IMR-90 (cell line): ENCODE results near the gene PTCSC3. TPM values are rescaled to one million over a fixed set of nuclear protein-coding genes. Genes with fewer than 3 reads are reported as not detected.

Experiments used
- ATAC-seq: fragments of 200-7000 bp; cut with Tn5 transposase; 2 replicates; pipeline ENCODE4 v1.9.1; 2020; ENCODE audit warnings: low read depth, mild to moderate bottlenecking, moderate library complexity
- BruUV-seq: library from RNA; stranded (reverse); fragments of 400-500 nt; replicated peaks from 2 replicates; lab custom pipeline; 2021; lab: Mats Ljungman, UMichigan
- CTCF ChIA-PET: fragments of 300-600 bp; formaldehyde crosslinking; extraction: SDS; loops from one replicate; lab custom pipeline; 2021; ENCODE audit warnings: antibody characterized with exemption; lab: Yijun Ruan, JAX
- POLR2A ChIA-PET: fragments of 300-600 bp; sonication (Branson Sonifier 250); formaldehyde crosslinking; loops from one replicate; lab custom pipeline; 2022; ENCODE audit warnings: antibody characterized with exemption; ENCODE audit not compliant: unreplicated experiment; lab: Charles Lee
- DNase-seq: peaks from one replicate; pipeline ENCODE4 v3.0.0; 2013
- H2AFZ ChIP-seq: replicated peaks from 2 replicates; pipeline ENCODE3; 2013; ENCODE audit warnings: low read length, mild to moderate bottlenecking; ENCODE audit not compliant: poor library complexity
- H2AK5ac ChIP-seq: 2 replicates; pipeline ENCODE4 v1.6.1; 2013; ENCODE audit warnings: low read depth, low read length, inconsistent platforms
- H2AK9ac ChIP-seq: replicated peaks from 2 replicates; pipeline ENCODE3; 2013; ENCODE audit warnings: mild to moderate bottlenecking, low read depth, low read length, moderate library complexity; ENCODE audit not compliant: poor library complexity
- H2BK120ac ChIP-seq: 2 replicates; pipeline ENCODE4 v1.6.1; 2013; ENCODE audit warnings: low read depth, low read length, inconsistent platforms
- H2BK15ac ChIP-seq: 3 replicates; pipeline ENCODE4 v1.6.1; 2013; ENCODE audit warnings: low read depth, low read length, inconsistent platforms
- H2BK20ac ChIP-seq: 2 replicates; pipeline ENCODE4 v1.6.1; 2013; ENCODE audit warnings: low read depth, mild to moderate bottlenecking, inconsistent platforms, low read length, moderate library complexity
- H2BK5ac ChIP-seq: 2 replicates; pipeline ENCODE4 v1.6.1; 2013; ENCODE audit warnings: mild to moderate bottlenecking, low read depth, low read length, inconsistent platforms; ENCODE audit not compliant: poor library complexity, severe bottlenecking
- H3K14ac ChIP-seq: replicated peaks from 2 replicates; pipeline ENCODE4 v1.6.1; 2013; ENCODE audit warnings: low read depth, low read length, inconsistent platforms
- H3K18ac ChIP-seq: 2 replicates; pipeline ENCODE4 v1.6.1; 2013; ENCODE audit warnings: low read depth, low read length, control low read depth
- H3K23ac ChIP-seq: 2 replicates; pipeline ENCODE4 v1.6.1; 2013; ENCODE audit warnings: low read depth, low read length, inconsistent platforms
- H3K27ac ChIP-seq: 2 replicates; pipeline ENCODE4 v1.5.1; 2013; ENCODE audit warnings: mild to moderate bottlenecking, control low read depth, low read length; ENCODE audit not compliant: insufficient read depth
- H3K27me3 ChIP-seq: 2 replicates; pipeline ENCODE4 v1.6.1; 2013; ENCODE audit warnings: low read length; ENCODE audit not compliant: control insufficient read depth, insufficient read depth
- H3K36me3 ChIP-seq: 2 replicates; pipeline ENCODE4 v1.6.1; 2013; ENCODE audit warnings: low read length, mixed read lengths; ENCODE audit not compliant: control insufficient read depth, insufficient read depth
- H3K4ac ChIP-seq: 2 replicates; pipeline ENCODE4 v1.6.1; 2013; ENCODE audit warnings: low read depth, low read length, inconsistent platforms
- H3K4me1 ChIP-seq: 2 replicates; pipeline ENCODE4 v1.6.1; 2013; ENCODE audit warnings: low read length, mixed read lengths; ENCODE audit not compliant: control insufficient read depth, insufficient read depth
- H3K4me2 ChIP-seq: 2 replicates; pipeline ENCODE4 v1.6.1; 2013; ENCODE audit warnings: low read depth, mild to moderate bottlenecking, control low read depth, low read length, moderate library complexity
- H3K4me3 ChIP-seq: 2 replicates; pipeline ENCODE4 v1.5.1; 2013; ENCODE audit warnings: low read depth, mild to moderate bottlenecking, control low read depth, low read length, moderate library complexity; ENCODE audit not compliant: insufficient read depth
- H3K56ac ChIP-seq: 2 replicates; pipeline ENCODE4 v1.6.1; 2013; ENCODE audit warnings: low read length, inconsistent platforms; ENCODE audit not compliant: insufficient read depth; ENCODE audit errors: extremely low read depth
- H3K79me1 ChIP-seq, 2 experiments: 2 replicates each; pipeline ENCODE4 v1.6.1; 2013; ENCODE audit warnings: low read length in 2 of 2, inconsistent platforms in 1 of 2, low read depth in 1 of 2
- H3K9ac ChIP-seq: 2 replicates; pipeline ENCODE4 v1.6.1; 2013; ENCODE audit warnings: low read depth, low read length, control low read depth
- H3K9me1 ChIP-seq: 2 replicates; pipeline ENCODE4 v1.6.1; 2013; ENCODE audit warnings: low read length, inconsistent platforms; ENCODE audit not compliant: insufficient read depth
- H3K9me3 ChIP-seq: 2 replicates; pipeline ENCODE4 v1.6.1; 2013; ENCODE audit warnings: low read length; ENCODE audit not compliant: control insufficient read depth, insufficient read depth
- H4K20me1 ChIP-seq: 2 replicates; pipeline ENCODE4 v1.6.1; 2013; ENCODE audit warnings: low read length, inconsistent platforms; ENCODE audit not compliant: insufficient read depth
- H4K5ac ChIP-seq: 2 replicates; pipeline ENCODE4 v1.6.1; 2013; ENCODE audit warnings: mild to moderate bottlenecking, low read depth, low read length, control low read depth
- H4K8ac ChIP-seq, 2 experiments: 2 replicates each; pipeline ENCODE4 v1.6.1; 2013; ENCODE audit warnings: low read depth in 2 of 2, low read length in 2 of 2, control low read depth in 1 of 2, inconsistent platforms in 1 of 2
- H4K91ac ChIP-seq: 2 replicates; pipeline ENCODE4 v1.6.1; 2013; ENCODE audit warnings: low read depth, low read length, inconsistent platforms; ENCODE audit not compliant: insufficient read depth
- CEBPB ChIP-seq: IDR thresholded peaks from 2 replicates; pipeline ENCODE4 v1.6.1; 2012; ENCODE audit warnings: low read depth, low read length, improper control_type of control experiment
- SMC3 ChIP-seq: fragments of 150-350 bp; IDR thresholded peaks from 2 replicates; pipeline ENCODE4 v1.6.1; 2016; ENCODE audit warnings: low read depth, mild to moderate bottlenecking, antibody characterized with exemption, low read length, moderate library complexity
- WGBS, 2 experiments: methylation state at CpG; one replicate each; pipeline versions ENCODE4 v1.1.5 to v1.1.7; 2013; ENCODE audit warnings: missing lambda C conversion rate in 2 of 2; ENCODE audit not compliant: insufficient read length in 1 of 2; ENCODE audit errors: extremely low coverage in 2 of 2; 5-methylcytosine and 5-hydroxymethylcytosine counted together
- dilution Hi-C: fragments of 300-500 bp; cut with HindIII; formaldehyde crosslinking; loops from one replicate; pipeline ENCODE4 v1.14.3; 2018; ENCODE audit warnings: low sequenced_read_pairs; ENCODE audit not compliant: unreplicated experiment
- in situ Hi-C: fragments of 300-500 bp; cut with MboI; formaldehyde crosslinking; loops from 3 replicates; pipeline ENCODE4 v1.14.3; 2019; ENCODE audit warnings: low sequenced_read_pairs, inconsistent platforms, mixed read lengths
- intact Hi-C: fragments of 100-400 bp; cut with micrococcal nuclease; formaldehyde crosslinking; loops from 2 replicates; pipeline ENCODE4 v1.10.0; 2022
- polyA plus RNA-seq, 3 experiments: library from polyadenylated mRNA; depleted of rRNA; stranded (reverse); fragments of >200 nt; gene quantifications; 2 replicates each; pipeline ENCODE4 v1.2.3, GENCODE V29; 2012; ENCODE audit warnings: low replicate concordance in 1 of 3
- total RNA-seq: library from RNA; depleted of rRNA; stranded (reverse); fragments of >200 nt; gene quantifications from 2 replicates; pipeline ENCODE4 v1.2.3, GENCODE V29; 2012

The PTCSC3 gene
- total and polyA plus RNA-seq, 2 of the 4 experiments (the other 2 are of a cell fraction) = not detected

- intact Hi-C loops (loop anchor here (1.0 kb wide), 1 partner anchor 166 kb away; no protein-coding TSS in a partner anchor), dilution Hi-C loops (no loop called here), in situ Hi-C loops (loop anchor here (10.0 kb wide), 1 partner anchor 166 kb away; no protein-coding TSS in a partner anchor)
- Histone ChIP-seq H4K91ac (no peak overlapping the region), H2BK15ac (no peak overlapping the region), H4K5ac (no peak overlapping the region), H4K8ac (no peak overlapping the region), H3K27ac (no peak overlapping the region), H3K18ac (no peak overlapping the region), H3K56ac (no peak overlapping the region), H2BK20ac (no peak overlapping the region), H2AFZ (no peak overlapping the region), H3K14ac (no peak overlapping the region), H3K36me3 (no peaks in the 10 kb centered on the region), H3K79me1 (no peaks in the 10 kb centered on the region), H3K4me1 (no peaks in the 10 kb centered on the region), H2AK9ac (no peak overlapping the region), H2BK5ac (no peak overlapping the region), H3K9me1 (no peaks in the 10 kb centered on the region), H3K9ac (no peak overlapping the region), H4K20me1 (no peaks in the 10 kb centered on the region), H3K9me3 (no peaks in the 10 kb centered on the region), H3K4ac (no peak overlapping the region), H3K27me3 (peaks cover 10% of the 10 kb centered on the region), H2AK5ac (no peak overlapping the region), H3K4me2 (no peak overlapping the region), H2BK120ac (no peak overlapping the region), H3K23ac (no peak overlapping the region), H3K4me3 (no peak overlapping the region)
- no CpG with 5 or more reads among the region's 2 CpGs for WGBS, 2 experiments
- ChIA-PET POLR2A (no interaction called here), CTCF (no interaction called here)
- ATAC-seq (no peak), DNase-seq (no peak)
- TF ChIP-seq CEBPB (peak; percentile 9; the same call in 1 of the 2 replicates), SMC3 (no peak)
- no TSS peak for BruUV-seq
These were observed 32.3 kb upstream of the PTCSC3 start for GRCh38 chr14:36208690-36209278.
